HTERT RPE-1 (cell line): ENCODE data around the gene STK11.

Source experiments
- in situ Hi-C: fragments of 300-500 bp; cut with MboI; formaldehyde crosslinking; loops from 4 replicates; pipeline ENCODE4 v1.14.3; 2020; ENCODE audit warnings: low sequenced_read_pairs

STK11 gene

GRCh38 chr19:1224047-1224825 is 18.7 kb downstream of the STK11 start:
- in situ Hi-C loops: no loop called here

DNA sequence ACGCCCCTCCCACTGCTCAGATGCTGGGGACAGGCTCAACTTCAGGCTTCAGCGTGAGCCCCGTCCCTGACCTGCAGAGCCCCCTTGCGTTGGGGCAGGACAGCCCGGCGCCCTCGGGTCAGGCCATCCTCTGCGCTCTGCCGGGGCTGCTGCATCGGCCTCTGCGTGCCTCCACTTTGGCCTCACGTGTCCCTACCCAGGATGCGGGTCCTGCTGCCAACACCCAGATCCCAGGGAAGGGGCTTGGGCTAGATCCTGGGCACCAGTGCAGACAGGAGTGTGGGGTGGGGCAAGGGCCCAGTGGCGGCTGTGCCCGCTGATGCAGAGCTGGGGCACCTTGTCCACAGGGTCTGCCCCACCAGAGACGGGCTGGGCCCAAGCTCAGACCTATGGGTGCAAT is 19.3 kb downstream of the STK11 start:
- in situ Hi-C loops: no loop called here

- in situ Hi-C loops: no loop called here
Measured at GRCh38 chr19:1225440-1226226, 20.1 kb downstream of the STK11 start.

DNA sequence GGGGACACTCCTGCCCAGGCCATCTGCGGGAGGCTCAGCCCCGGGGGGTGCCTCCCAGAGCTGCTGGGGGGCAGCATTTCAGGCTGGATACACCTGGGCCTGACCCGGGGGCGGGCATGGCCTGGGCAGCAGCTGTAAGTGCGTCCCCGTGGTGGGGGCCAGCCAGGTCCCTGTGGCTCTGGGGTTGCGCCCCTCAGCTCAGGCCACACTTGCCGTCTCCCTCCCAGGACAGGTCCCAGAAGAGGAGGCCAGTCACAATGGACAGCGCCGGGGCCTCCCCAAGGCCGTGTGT is 20.6 kb downstream of the STK11 start:
- in situ Hi-C loops: no loop called here

DNA sequence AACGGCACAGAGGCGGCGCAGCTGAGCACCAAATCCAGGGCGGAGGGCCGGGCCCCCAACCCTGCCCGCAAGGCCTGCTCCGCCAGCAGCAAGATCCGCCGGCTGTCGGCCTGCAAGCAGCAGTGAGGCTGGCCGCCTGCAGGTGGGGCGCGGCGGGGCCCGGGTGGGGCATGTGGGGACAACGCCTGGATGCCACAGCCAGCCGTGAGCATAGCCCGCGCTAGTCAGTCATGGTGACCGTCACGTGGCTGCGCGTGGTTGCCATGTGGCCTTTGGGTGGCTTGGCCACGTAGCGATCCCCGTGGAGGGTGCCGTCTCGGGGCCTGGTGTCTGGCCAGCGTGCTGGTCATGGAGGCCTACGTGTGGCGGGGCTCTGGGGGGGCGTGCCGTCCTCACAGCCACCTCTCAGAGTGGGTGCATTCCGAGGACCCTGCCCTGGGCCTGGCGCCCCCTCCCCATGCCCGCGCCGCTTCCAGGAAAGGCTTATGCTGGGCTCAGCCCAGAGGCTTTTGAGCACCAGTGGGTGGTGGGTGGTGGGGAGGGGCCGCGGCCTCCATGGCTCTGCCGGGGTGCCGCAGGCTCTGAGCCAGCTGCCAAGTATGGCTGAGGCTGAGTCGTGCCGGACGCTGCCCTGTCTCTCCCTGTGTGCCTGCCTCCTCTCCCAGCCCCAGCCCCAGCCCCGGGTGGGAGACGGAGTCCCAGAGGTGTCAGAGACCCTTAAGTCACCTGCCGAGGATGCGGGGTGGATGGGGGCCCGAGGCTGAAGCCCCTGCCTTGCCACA is 21.1 kb downstream of the STK11 start:
- in situ Hi-C loops: no loop called here

- in situ Hi-C loops: no loop called here
Measured at GRCh38 chr19:1227304-1228054, 21.9 kb downstream of the STK11 start.

GRCh38 chr19:1228161-1228957 is 22.8 kb downstream of the STK11 start:
- in situ Hi-C loops: no loop called here

GRCh38 chr19:1229056-1229923 is 23.7 kb downstream of the STK11 start:
- in situ Hi-C loops: no loop called here

GRCh38 chr19:1229924-1230782 is 24.6 kb downstream of the STK11 start:
- in situ Hi-C loops: no loop called here

DNA sequence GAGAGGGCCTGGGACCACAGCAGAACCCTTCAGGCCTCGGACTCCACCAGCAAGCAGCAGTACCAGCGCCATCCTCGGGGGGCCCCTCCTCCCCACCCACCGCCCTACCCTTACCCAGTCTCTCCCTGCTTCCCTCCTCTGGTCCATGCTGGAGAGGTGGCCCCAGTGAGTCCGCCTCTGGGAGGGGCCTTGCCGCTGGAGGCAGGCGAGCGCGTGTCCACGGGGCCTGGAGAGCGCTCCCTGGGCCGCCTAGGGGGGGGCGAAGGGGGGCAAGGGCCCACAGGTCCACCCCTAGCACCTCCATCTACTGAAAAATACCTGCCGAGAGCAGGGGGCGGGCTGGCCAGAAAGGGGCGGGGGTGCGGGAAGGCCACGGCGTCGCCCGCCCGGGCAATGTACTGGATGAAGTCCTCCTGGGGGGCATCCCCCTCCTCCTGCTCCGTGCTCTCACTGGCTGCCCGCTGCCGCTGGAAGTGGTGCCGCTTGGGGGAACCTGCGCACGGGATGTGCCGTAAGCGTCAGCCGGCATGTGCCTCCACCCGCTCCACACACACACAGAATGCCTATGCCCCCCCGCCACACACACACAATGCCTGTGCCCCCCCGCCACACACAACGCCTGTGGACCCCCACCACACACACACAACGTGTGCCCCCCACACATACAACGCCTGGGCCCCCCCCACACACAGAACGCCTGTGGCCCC is 25.4 kb downstream of the STK11 start:
- in situ Hi-C loops: no loop called here

- in situ Hi-C loops: no loop called here
Measured at GRCh38 chr19:1231729-1232637, 26.4 kb downstream of the STK11 start.

DNA sequence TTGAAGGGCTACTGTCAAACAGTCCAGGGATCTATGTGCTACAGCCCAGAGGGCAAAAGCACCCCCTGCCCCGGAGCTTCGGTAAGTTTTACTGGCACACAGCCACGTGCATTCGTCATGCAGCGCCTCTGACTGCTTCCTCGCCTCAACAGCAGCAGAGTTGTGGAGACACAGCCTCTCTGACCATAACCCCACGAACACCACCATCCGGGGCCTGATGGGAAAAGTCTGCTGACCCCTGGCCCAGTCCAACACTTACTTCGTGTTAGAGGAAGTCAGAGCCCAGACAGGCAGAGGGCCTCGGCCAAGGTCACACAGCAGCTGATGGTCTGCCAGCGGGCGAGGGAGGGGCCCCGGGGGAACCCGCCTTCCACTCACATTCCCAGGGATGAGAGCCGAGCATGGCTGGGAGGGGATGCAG is 27.1 kb downstream of the STK11 start:
- in situ Hi-C loops: no loop called here

- in situ Hi-C loops: no loop called here
Measured at GRCh38 chr19:1233115-1233667, 27.6 kb downstream of the STK11 start.

GRCh38 chr19:1234051-1234954 is 28.7 kb downstream of the STK11 start:
- in situ Hi-C loops: no loop called here

DNA sequence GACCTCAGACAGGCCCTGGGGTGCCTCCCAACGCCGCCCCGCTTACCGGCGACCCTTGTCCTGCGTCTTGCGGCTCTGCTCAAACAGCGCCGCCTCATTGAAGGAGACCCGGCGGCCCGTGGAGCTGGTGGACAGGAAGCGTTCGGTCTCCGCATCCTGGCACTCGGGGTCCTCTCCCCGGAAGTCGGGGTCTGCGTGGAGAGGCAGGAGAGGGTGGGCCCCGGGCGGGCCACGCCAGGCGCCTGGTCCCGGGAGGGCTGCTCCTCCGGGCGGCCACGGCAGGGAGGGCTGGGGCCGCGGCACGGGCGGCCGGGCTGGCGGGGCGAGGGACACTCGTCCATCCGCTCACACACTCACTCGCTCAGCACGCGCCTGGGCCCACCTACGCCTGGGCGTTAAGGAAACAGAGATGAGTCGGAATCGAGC is 29.4 kb downstream of the STK11 start:
- in situ Hi-C loops: no loop called here
